GM23338 (cell line): ENCODE data around the gene FAM227A. TPM values are rescaled to one million over a fixed set of nuclear protein-coding genes. Genes with fewer than 3 reads are reported as not detected.

Source experiments
- ATAC-seq: fragments of 200-7000 bp; cut with Tn5 transposase; 3 replicates; pipeline ENCODE4 v1.9.1; 2020
- DNase-seq: peaks from one replicate; pipeline ENCODE4 v3.0.0-alpha.2; 2015; ENCODE audit warnings: low spot score
- H2AFZ ChIP-seq: fragments of 200-600 bp; sonication (generic); 2 replicates; pipeline ENCODE4 v1.8.0; 2016; ENCODE audit warnings: antibody characterized with exemption, mild to moderate bottlenecking, moderate library complexity
- H3F3A ChIP-seq: fragments of 200-600 bp; sonication (generic); replicated peaks from 2 replicates; pipeline ENCODE4 v1.8.0; 2017; ENCODE audit warnings: antibody characterized with exemption, mixed run types, low read depth
- H3K27ac ChIP-seq: fragments of 200-600 bp; sonication (generic); 2 replicates; pipeline ENCODE4 v1.6.1; 2016; ENCODE audit warnings: low read depth
- H3K27me3 ChIP-seq: fragments of 200-600 bp; sonication (generic); 2 replicates; pipeline ENCODE4 v1.8.0; 2016; ENCODE audit warnings: mild to moderate bottlenecking, mixed run types, moderate library complexity; ENCODE audit not compliant: insufficient read depth
- H3K36me3 ChIP-seq: fragments of 200-600 bp; sonication (generic); 2 replicates; pipeline ENCODE4 v1.8.0; 2016; ENCODE audit warnings: mild to moderate bottlenecking; ENCODE audit not compliant: insufficient read depth
- H3K4me1 ChIP-seq: fragments of 200-600 bp; sonication (generic); 2 replicates; pipeline ENCODE4 v1.8.0; 2016; ENCODE audit warnings: mild to moderate bottlenecking, moderate library complexity; ENCODE audit not compliant: insufficient read depth
- H3K4me2 ChIP-seq: fragments of 200-600 bp; sonication (generic); 2 replicates; pipeline ENCODE4 v1.7.1; 2017; ENCODE audit warnings: mixed run types
- H3K4me3 ChIP-seq: fragments of 200-600 bp; sonication (generic); 2 replicates; pipeline ENCODE4 v1.6.1; 2016; ENCODE audit warnings: mixed run types
- H3K79me2 ChIP-seq: fragments of 200-600 bp; sonication (generic); replicated peaks from 2 replicates; pipeline ENCODE4 v1.8.0; 2017; ENCODE audit warnings: mild to moderate bottlenecking; ENCODE audit not compliant: insufficient read depth
- H3K9me2 ChIP-seq: fragments of 200-600 bp; sonication (generic); 2 replicates; pipeline ENCODE4 v1.8.0; 2017; ENCODE audit not compliant: insufficient read depth
- H4K20me1 ChIP-seq: fragments of 200-600 bp; sonication (generic); replicated peaks from 2 replicates; pipeline ENCODE4 v1.8.0; 2017; ENCODE audit warnings: mild to moderate bottlenecking; ENCODE audit not compliant: insufficient read depth
- H3K27ac Mint-ChIP-seq: 2 replicates; pipeline ENCODE4 v1.8.0; 2020; ENCODE audit warnings: inconsistent platforms, mild to moderate bottlenecking, moderate library complexity, mixed read lengths
- H3K27me3 Mint-ChIP-seq: 3 replicates; pipeline ENCODE4 v1.8.0; 2022; ENCODE audit warnings: low read depth, mild to moderate bottlenecking, moderate library complexity, mixed read lengths, inconsistent platforms; ENCODE audit not compliant: insufficient read depth, poor library complexity
- H3K36me3 Mint-ChIP-seq: 3 replicates; pipeline ENCODE4 v1.8.0; 2021; ENCODE audit warnings: low read depth, mild to moderate bottlenecking, inconsistent platforms, moderate library complexity, mixed read lengths
- H3K4me1 Mint-ChIP-seq: 3 replicates; pipeline ENCODE4 v1.8.0; 2020; ENCODE audit warnings: mild to moderate bottlenecking, inconsistent platforms, mixed read lengths
- H3K4me3 Mint-ChIP-seq: 3 replicates; pipeline ENCODE4 v1.8.0; 2021; ENCODE audit warnings: moderate library complexity, mild to moderate bottlenecking, inconsistent platforms, mixed read lengths
- H3K9me3 Mint-ChIP-seq: 3 replicates; pipeline ENCODE4 v1.8.0; 2020; ENCODE audit warnings: moderate library complexity, mild to moderate bottlenecking, inconsistent platforms, mixed read lengths
- CREB1 ChIP-seq: fragments of 250-450 bp; sonication (Bioruptor Pico); IDR thresholded peaks from 2 replicates; pipeline ENCODE4 v1.5.0; 2020; ENCODE audit warnings: low read depth, mild to moderate bottlenecking, moderate library complexity
- EZH2 ChIP-seq: fragments of 200-600 bp; sonication (generic); IDR thresholded peaks from one replicate; pipeline ENCODE4 v1.8.0; 2017; ENCODE audit warnings: antibody characterized with exemption, mild to moderate bottlenecking, low read depth; ENCODE audit not compliant: unreplicated experiment
- EZH2phosphoT487 ChIP-seq: fragments of 200-600 bp; sonication (generic); IDR thresholded peaks from one replicate; pipeline ENCODE4 v1.8.1; 2018; ENCODE audit warnings: antibody characterized with exemption; ENCODE audit not compliant: unreplicated experiment
- NANOG ChIP-seq: IDR thresholded peaks from 2 replicates; pipeline ENCODE4 v1.6.1; 2016; ENCODE audit warnings: antibody characterized with exemption, borderline replicate concordance
- POLR2AphosphoS5 ChIP-seq: IDR thresholded peaks from 2 replicates; pipeline ENCODE4 v1.6.1; 2016; ENCODE audit warnings: antibody characterized with exemption, low read depth
- STAT1 ChIP-seq: IDR thresholded peaks from one replicate; pipeline ENCODE4 v1.6.1; 2016; ENCODE audit warnings: antibody characterized with exemption; ENCODE audit not compliant: unreplicated experiment
- ZNF114 ChIP-seq: fragments of 250-450 bp; sonication (Bioruptor Pico); IDR thresholded peaks from 2 replicates; pipeline ENCODE4 v1.5.0; 2020; ENCODE audit warnings: mild to moderate bottlenecking, moderate library complexity
- ZNF331 ChIP-seq: fragments of 250-450 bp; sonication (Bioruptor Pico); IDR thresholded peaks from 2 replicates; pipeline ENCODE4 v1.5.0; 2020; ENCODE audit warnings: low read depth, mild to moderate bottlenecking, moderate library complexity
- polyA plus RNA-seq: library from polyadenylated mRNA; unstranded; fragments of >200 nt; fragmentation: Nextera tagmentation; extraction: Ambion mirVana; gene quantifications from 2 replicates; pipeline ENCODE4 v1.2.1, GENCODE V29; 2016
- total RNA-seq: library from RNA; depleted of rRNA; stranded (reverse); fragments of >200 nt; shearing (Covaris generic); gene quantifications from 2 replicates; pipeline ENCODE4 v1.2.3, GENCODE V29; 2014
- TF ChIP-seq, protein P1 (sequence below), 2 experiments: fragments of 200-600 bp in 1 of 2; sonication (generic) in 1 of 2; conservative IDR thresholded peaks; 2 replicates each; pipeline versions ENCODE4 v1.5.1 to v1.6.1; 2016 to 2017; ENCODE audit warnings: antibody characterized with exemption in 2 of 2, low read depth in 2 of 2, mild to moderate bottlenecking in 2 of 2, moderate library complexity in 1 of 2
- TF ChIP-seq, protein P2 (sequence below): fragments of 250-450 bp; sonication (Bioruptor Pico); IDR thresholded peaks from 2 replicates; pipeline ENCODE4 v1.5.0; 2020; ENCODE audit warnings: mild to moderate bottlenecking, moderate library complexity

Gene FAM227A
- total and polyA plus RNA-seq, 2 experiments from 2014 or later: 5.8 to 11.0 TPM

DNA sequence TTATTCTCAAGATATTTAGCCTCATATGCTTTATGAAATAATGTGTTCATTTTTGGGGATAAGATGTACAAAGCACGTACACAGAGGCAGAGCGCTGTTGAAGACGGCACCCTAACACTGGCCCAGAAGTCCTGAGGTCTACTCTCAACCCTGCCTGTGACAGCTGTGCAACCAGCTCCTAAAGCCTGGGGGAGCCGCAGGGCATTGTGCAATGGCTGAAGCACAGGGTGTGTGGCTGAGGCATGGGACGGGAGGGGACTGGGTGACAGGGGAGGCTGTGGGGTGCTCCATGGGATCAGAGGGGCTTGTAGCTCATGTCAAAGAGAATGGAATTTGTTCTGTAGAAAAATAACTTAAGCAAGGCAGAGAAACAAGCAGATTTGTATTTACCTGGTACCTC, 27.7 kb downstream of the FAM227A start:
- H3K9me3 Mint-ChIP-seq: no peaks in the 10 kb centered on the region
- Histone ChIP-seq H3K4me1 (no peaks in the 10 kb centered on the region), H3K4me2 (no peak overlapping the region), H3K36me3 (no peaks in the 10 kb centered on the region), H3K9me2 (no peaks in the 10 kb centered on the region), H3K27me3 (no peaks in the 10 kb centered on the region), H4K20me1 (no peaks in the 10 kb centered on the region), H2AFZ (no peak overlapping the region), H3F3A (no peaks in the 10 kb centered on the region), H3K27ac (no peak overlapping the region), H3K79me2 (no peaks in the 10 kb centered on the region), H3K4me3 (no peak overlapping the region)
- DNase-seq: no peak
- no peaks in the 10 kb centered on the region for H3K4me1 Mint-ChIP-seq
- H3K27ac Mint-ChIP-seq: no peak overlapping the region
- peaks cover 5% of the 10 kb centered on the region; the same call in 2 of the 3 replicates for H3K36me3 Mint-ChIP-seq
- peak; percentile 30; the same call in 1 of the 3 replicates for ATAC-seq
- H3K4me3 Mint-ChIP-seq: no peak overlapping the region
- no peak for TF ChIP-seq ZNF114
- TF ChIP-seq STAT1: no peak
- no peak for TF ChIP-seq EZH2phosphoT487
- TF ChIP-seq, protein P1, sequence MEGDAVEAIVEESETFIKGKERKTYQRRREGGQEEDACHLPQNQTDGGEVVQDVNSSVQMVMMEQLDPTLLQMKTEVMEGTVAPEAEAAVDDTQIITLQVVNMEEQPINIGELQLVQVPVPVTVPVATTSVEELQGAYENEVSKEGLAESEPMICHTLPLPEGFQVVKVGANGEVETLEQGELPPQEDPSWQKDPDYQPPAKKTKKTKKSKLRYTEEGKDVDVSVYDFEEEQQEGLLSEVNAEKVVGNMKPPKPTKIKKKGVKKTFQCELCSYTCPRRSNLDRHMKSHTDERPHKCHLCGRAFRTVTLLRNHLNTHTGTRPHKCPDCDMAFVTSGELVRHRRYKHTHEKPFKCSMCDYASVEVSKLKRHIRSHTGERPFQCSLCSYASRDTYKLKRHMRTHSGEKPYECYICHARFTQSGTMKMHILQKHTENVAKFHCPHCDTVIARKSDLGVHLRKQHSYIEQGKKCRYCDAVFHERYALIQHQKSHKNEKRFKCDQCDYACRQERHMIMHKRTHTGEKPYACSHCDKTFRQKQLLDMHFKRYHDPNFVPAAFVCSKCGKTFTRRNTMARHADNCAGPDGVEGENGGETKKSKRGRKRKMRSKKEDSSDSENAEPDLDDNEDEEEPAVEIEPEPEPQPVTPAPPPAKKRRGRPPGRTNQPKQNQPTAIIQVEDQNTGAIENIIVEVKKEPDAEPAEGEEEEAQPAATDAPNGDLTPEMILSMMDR (conservative IDR thresholded peaks at IDR 0.05; ENCODE audit: low read depth in 2 of 2): peak in 1 of 2 experiments; percentile 27; a peak in 2 of 4 replicates
- no peak for TF ChIP-seq EZH2
- no peak for TF ChIP-seq NANOG
- TF ChIP-seq ZNF331: no peak
- no peak for TF ChIP-seq POLR2AphosphoS5
- H3K27me3 Mint-ChIP-seq: peaks cover 8% of the 10 kb centered on the region

DNA sequence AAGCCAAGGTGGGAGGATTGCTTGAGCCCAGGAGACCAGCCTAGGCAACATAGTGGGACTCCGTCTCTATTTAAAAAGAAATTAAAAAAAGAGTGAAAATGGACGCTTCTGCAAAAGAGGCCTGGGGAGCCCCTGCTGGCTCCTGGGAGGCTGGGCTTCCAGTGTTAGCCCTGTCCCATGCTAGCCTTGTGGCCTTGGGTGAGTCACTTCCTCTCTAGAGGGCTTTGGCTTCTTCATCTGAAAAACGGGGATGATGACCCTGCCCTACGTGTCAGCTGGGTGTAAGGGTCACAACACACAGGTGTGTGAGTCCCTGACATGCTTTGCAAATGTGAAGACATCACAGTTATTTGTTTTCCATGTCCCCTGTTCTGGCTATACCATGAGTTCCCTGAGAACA, 32.8 kb downstream of the FAM227A start:
- peaks cover 26% of the 10 kb centered on the region for H3K36me3 Mint-ChIP-seq
- H3K4me2 ChIP-seq: no peak overlapping the region
- no peaks in the 10 kb centered on the region for H3K9me2 ChIP-seq
- no peak overlapping the region for H3K27ac ChIP-seq
- DNase-seq (no peak), ATAC-seq (no peak)
- H3K27me3 Mint-ChIP-seq: peaks cover 5% of the 10 kb centered on the region
- H3K79me2 ChIP-seq: no peaks in the 10 kb centered on the region
- no peak overlapping the region for H2AFZ ChIP-seq
- H3K36me3 ChIP-seq: peaks cover 5% of the 10 kb centered on the region; the same call in 1 of the 2 replicates
- no peak overlapping the region for H3K27ac Mint-ChIP-seq
- no peak overlapping the region for H3K4me3 ChIP-seq
- no peak overlapping the region for H3K4me3 Mint-ChIP-seq
- H3F3A ChIP-seq: no peaks in the 10 kb centered on the region
- H3K4me1 Mint-ChIP-seq: no peaks in the 10 kb centered on the region
- peaks cover 5% of the 10 kb centered on the region; the same call in 2 of the 3 replicates for H3K9me3 Mint-ChIP-seq
- H4K20me1 ChIP-seq: no peaks in the 10 kb centered on the region
- no peaks in the 10 kb centered on the region for H3K27me3 ChIP-seq
- no peaks in the 10 kb centered on the region for H3K4me1 ChIP-seq
- TF ChIP-seq, protein P1 (conservative IDR thresholded peaks at IDR 0.05; ENCODE audit: low read depth in 2 of 2): no peak
- TF ChIP-seq NANOG: no peak
- no peak for TF ChIP-seq POLR2AphosphoS5
- TF ChIP-seq CREB1: no peak
- TF ChIP-seq, protein P2, sequence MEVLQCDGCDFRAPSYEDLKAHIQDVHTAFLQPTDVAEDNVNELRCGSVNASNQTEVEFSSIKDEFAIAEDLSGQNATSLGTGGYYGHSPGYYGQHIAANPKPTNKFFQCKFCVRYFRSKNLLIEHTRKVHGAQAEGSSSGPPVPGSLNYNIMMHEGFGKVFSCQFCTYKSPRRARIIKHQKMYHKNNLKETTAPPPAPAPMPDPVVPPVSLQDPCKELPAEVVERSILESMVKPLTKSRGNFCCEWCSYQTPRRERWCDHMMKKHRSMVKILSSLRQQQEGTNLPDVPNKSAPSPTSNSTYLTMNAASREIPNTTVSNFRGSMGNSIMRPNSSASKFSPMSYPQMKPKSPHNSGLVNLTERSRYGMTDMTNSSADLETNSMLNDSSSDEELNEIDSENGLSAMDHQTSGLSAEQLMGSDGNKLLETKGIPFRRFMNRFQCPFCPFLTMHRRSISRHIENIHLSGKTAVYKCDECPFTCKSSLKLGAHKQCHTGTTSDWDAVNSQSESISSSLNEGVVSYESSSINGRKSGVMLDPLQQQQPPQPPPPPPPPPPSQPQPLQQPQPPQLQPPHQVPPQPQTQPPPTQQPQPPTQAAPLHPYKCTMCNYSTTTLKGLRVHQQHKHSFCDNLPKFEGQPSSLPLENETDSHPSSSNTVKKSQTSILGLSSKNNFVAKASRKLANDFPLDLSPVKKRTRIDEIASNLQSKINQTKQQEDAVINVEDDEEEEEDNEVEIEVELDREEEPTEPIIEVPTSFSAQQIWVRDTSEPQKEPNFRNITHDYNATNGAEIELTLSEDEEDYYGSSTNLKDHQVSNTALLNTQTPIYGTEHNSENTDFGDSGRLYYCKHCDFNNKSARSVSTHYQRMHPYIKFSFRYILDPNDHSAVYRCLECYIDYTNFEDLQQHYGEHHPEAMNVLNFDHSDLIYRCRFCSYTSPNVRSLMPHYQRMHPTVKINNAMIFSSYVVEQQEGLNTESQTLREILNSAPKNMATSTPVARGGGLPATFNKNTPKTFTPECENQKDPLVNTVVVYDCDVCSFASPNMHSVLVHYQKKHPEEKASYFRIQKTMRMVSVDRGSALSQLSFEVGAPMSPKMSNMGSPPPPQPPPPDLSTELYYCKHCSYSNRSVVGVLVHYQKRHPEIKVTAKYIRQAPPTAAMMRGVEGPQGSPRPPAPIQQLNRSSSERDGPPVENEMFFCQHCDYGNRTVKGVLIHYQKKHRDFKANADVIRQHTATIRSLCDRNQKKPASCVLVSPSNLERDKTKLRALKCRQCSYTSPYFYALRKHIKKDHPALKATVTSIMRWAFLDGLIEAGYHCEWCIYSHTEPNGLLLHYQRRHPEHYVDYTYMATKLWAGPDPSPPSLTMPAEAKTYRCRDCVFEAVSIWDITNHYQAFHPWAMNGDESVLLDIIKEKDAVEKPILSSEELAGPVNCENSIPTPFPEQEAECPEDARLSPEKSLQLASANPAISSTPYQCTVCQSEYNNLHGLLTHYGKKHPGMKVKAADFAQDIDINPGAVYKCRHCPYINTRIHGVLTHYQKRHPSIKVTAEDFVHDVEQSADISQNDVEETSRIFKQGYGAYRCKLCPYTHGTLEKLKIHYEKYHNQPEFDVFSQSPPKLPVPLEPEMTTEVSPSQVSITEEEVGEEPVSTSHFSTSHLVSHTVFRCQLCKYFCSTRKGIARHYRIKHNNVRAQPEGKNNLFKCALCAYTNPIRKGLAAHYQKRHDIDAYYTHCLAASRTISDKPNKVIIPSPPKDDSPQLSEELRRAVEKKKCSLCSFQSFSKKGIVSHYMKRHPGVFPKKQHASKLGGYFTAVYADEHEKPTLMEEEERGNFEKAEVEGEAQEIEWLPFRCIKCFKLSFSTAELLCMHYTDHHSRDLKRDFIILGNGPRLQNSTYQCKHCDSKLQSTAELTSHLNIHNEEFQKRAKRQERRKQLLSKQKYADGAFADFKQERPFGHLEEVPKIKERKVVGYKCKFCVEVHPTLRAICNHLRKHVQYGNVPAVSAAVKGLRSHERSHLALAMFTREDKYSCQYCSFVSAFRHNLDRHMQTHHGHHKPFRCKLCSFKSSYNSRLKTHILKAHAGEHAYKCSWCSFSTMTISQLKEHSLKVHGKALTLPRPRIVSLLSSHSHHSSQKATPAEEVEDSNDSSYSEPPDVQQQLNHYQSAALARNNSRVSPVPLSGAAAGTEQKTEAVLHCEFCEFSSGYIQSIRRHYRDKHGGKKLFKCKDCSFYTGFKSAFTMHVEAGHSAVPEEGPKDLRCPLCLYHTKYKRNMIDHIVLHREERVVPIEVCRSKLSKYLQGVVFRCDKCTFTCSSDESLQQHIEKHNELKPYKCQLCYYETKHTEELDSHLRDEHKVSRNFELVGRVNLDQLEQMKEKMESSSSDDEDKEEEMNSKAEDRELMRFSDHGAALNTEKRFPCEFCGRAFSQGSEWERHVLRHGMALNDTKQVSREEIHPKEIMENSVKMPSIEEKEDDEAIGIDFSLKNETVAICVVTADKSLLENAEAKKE (CRISPR knock-in tag): no peak
- no peak for TF ChIP-seq EZH2phosphoT487
